Left kidney (tissue), 8 donors: Measurements from ENCODE around the gene CHST2. TPM values are rescaled to one million over a fixed set of nuclear protein-coding genes. Genes with fewer than 3 reads are reported as not detected.
"Not testable (repeated sequence)": the region's sequence is repeated elsewhere in the genome, so short reads cannot be mapped to it uniquely, and the experiment has no call there.

Source experiments
- DNase-seq: peaks from one replicate; pipeline ENCODE4 v3.0.0-alpha.2; 2013
- long read RNA-seq, 8 donors: transcript quantifications; one replicate each; lab custom pipeline, GENCODE V29; 2026
- polyA plus RNA-seq: library from polyadenylated mRNA; unstranded; fragments of 120-200 nt; gene quantifications from one replicate; pipeline ENCODE4 v1.2.1, GENCODE V29; 2013; ENCODE audit not compliant: insufficient read length

The CHST2 gene, protein sequence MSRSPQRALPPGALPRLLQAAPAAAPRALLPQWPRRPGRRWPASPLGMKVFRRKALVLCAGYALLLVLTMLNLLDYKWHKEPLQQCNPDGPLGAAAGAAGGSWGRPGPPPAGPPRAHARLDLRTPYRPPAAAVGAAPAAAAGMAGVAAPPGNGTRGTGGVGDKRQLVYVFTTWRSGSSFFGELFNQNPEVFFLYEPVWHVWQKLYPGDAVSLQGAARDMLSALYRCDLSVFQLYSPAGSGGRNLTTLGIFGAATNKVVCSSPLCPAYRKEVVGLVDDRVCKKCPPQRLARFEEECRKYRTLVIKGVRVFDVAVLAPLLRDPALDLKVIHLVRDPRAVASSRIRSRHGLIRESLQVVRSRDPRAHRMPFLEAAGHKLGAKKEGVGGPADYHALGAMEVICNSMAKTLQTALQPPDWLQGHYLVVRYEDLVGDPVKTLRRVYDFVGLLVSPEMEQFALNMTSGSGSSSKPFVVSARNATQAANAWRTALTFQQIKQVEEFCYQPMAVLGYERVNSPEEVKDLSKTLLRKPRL
- 19.6 TPM for polyA plus RNA-seq
- long read RNA-seq, donor 1, full-length matches to known transcripts: 17 of 53 reads
- long read RNA-seq, donor 1, partial matches to known transcripts: 36 of 53 reads
- long read RNA-seq, donor 1, other reads (novel, unspliced or antisense): 0 of 53 reads
- long read RNA-seq, donor 2, full-length matches to known transcripts: 17 of 17 reads
- long read RNA-seq, donor 2, partial matches to known transcripts: 0 of 17 reads
- long read RNA-seq, donor 2, other reads (novel, unspliced or antisense): 0 of 17 reads
- long read RNA-seq, donor 3, full-length matches to known transcripts: 13 of 13 reads
- long read RNA-seq, donor 3, partial matches to known transcripts: 0 of 13 reads
- long read RNA-seq, donor 3, other reads (novel, unspliced or antisense): 0 of 13 reads
- long read RNA-seq, donor 4: 0 reads
- long read RNA-seq, donor 5, full-length matches to known transcripts: 11 of 28 reads
- long read RNA-seq, donor 5, partial matches to known transcripts: 17 of 28 reads
- long read RNA-seq, donor 5, other reads (novel, unspliced or antisense): 0 of 28 reads
- long read RNA-seq, donor 6, full-length matches to known transcripts: 17 of 43 reads
- long read RNA-seq, donor 6, partial matches to known transcripts: 26 of 43 reads
- long read RNA-seq, donor 6, other reads (novel, unspliced or antisense): 0 of 43 reads
- long read RNA-seq, donor 7, full-length matches to known transcripts: 18 of 18 reads
- long read RNA-seq, donor 7, partial matches to known transcripts: 0 of 18 reads
- long read RNA-seq, donor 7, other reads (novel, unspliced or antisense): 0 of 18 reads
- long read RNA-seq, donor 8, full-length matches to known transcripts: 9 of 9 reads
- long read RNA-seq, donor 8, partial matches to known transcripts: 0 of 9 reads
- long read RNA-seq, donor 8, other reads (novel, unspliced or antisense): 0 of 9 reads

DNA sequence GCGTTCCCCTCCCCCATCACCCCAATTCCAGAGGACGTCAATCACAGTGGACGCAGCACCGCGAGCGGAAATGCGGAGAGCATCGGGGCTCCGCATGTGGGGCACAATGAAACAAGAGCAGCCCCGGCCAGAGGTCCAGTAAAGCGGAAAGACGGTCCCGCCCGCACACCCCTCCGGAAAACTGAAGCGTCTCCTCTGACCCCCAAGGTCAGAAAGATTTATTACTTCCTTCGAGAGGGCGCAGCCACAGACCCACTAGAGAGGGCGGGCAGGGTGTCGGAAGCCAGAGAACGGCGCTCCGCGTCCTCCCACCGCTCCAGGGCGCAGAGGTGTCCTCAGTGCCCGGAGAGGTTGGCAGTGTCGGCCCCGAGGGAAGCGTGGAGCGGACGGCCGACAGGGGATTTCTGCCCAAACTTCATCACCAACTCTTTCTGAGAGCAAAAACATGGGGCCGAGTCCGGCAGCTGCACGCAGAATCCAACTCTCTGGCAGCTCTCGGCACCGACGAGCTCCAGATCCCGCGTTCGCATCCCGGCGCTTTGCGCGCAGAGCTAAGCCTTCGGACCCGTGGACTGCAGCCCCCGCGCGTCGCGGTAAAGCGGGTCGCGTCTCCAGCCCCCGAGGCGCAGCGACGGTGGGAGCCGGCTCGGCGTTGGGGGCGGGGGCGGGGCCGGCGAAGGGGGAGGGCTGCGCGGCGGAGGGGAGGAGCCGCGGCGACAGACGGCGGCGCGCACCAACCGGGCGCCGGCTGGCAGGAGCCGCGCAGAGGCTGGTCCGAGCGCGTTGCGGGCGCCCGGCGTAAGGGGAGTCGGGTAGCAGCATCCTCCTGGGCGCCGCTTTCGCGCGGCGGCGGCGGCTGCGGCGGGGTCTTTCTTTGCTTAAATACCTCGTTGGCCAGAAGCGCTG, at the start of gene CHST2:
CHST2 (plus strand) TSS at position 763 of the 906 bp plus-strand sequence. CDS start 1,046 bp downstream, outside the sequence.
- peak; percentile 77 for DNase-seq

DNA sequence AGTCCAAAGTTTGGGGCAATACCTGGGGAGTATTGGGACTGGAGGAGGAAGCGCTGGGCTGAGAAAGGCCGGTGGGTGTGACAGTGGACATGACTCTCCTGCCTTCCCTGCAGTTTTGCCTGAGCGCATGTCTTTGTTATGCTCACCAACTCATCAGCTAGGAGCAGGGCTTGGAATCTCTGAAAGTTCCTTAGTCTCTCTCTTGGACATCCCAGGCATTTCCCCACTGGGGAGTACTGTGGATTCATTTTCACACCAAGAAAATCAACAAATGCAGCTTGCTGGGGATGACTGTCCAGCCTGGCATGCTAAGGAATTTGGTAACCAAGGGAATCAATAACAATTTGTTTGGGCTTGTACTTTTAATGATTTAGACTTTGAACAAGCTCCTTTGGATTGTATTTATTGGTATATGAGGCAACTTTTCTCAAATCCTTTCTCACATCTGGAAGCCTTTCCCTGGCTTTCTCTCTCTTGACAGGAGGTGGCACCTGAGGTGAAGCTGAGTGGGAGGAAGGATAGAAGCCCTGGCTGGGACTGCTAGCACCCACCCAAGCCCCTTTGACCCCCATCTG, 48.5 kb upstream of the CHST2 start:
- no peak for DNase-seq

DNA sequence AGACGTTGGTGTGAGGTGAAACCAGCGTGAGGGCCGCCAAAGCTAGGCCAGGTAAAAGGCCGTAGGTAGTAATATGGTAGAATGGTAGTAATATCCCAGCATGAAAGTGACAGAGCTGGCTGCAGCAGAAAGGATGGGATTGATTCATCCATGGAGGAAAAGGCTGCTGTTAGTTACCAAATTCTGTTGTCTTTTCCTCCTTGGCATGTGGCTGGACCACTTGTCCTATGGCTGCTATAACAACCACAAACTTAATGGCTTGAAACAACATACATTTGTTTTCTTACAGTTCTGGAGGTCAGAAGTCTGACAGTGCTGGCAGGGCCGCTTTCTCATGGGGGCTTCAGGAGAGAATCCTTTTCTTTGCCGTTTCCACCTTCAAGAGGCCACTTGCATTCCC, 47.8 kb upstream of the CHST2 start:
- DNase-seq: no peak

DNA sequence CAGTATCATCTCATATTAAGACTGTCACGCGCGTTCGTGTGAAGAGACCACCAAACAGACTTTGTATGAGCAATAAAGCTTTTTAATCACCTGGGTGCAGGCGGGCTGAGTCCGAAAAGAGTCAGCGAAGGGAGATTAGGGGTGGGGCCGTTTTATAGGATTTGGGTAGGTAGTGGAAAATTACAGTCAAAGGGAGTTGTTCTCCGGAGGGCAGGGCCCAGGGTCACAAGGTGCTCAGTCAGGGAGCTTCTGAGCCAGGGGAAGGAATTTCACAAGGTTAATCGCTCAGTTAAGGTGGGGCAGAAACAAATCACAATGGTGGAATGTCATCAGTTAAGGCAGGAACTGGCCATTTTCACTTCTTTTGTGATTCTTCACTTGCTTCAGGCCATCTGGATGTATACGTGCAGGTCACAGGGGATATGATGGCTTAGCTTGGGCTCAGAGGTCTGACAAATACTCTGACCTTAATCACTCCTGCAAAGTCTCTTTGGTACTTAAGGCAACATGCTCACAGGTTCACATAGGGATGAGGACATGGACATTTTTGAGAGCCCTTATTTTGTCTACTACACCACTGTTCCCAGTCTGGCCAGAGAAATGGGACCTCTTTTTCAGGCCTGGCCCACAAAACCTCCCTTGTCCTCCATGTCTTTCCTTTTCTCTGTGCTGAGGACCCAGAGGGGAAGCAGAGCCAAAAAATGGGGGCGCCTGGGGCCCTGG, 47.1 kb upstream of the CHST2 start:
- not testable (repeated sequence) for DNase-seq

DNA sequence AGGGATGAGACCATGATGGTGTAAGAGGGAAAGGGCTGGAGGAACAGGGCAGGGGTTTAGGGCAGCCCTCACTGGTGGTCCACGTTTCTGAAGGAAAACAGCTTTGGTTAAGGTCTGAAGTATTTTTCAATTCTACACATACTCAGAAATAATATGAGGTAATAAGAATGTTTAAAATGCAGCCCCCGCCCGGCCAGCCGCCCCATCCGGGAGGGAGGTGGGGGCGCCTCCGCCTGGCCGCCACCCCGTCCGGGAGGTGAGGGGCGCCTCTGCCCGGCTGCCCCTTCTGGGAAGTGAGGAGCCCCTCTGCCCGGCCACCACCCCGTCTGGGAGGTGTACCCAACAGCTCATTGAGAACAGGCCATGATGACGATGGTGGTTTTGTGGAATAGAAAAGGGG, 46.0 kb upstream of the CHST2 start:
- DNase-seq: not testable (repeated sequence)

DNA sequence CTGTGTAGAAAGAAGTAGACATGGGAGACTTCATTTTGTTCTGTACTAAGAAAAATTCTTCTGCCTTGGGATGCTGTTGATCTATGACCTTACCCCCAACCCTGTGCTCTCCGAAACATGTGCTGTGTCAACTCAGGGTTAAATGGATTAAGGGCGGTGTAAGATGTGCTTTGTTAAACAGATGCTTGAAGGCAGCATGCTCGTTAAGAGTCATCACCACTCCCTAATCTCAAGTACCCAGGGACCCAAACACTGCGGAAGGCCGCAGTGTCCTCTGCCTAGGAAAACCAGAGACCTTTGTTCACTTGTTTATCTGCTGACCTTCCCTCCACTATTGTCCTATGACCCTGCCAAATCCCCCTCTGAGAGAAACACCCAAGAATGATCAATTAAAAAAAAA, 45.6 kb upstream of the CHST2 start:
- DNase-seq: not testable (repeated sequence)

DNA sequence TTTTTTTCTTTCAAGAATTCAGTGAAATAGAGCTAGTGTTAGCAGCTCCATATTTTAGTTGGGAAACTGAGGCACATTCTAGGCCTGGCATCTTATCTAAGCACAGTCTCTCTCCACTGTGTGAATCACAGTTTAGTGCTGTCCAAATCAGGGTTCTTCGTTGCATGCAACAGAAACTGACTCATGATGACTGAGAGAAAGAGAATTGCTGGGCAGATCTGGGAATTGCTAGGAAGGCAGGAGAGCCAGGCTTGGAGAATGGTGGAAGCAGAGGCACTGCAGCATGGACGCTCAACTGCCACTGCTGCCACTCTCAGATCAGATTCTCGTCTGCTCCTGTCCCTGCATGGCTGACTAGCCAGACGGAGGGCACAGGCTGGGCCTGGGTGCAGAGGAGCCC, 40.7 kb upstream of the CHST2 start:
- no peak for DNase-seq

DNA sequence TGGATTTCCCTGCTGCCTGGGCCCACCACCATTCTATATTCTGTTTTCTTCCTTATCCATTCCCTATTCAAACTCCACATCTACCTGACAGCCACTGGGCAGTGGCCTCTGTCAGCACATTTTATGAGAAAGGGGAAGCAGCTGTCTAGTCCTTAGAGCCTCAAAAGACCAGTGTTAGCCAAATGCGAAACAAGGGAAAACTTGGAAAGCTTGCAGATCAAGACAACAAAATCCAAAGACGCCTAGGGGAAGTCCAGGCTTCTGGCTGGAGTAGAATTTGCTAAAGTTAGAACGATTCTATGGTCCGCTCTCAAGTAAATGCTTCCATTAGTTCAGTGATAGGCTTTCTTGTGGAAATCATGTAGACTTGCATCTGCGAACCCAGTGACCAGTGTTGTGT, 39.4 kb upstream of the CHST2 start:
- DNase-seq: no peak

DNA sequence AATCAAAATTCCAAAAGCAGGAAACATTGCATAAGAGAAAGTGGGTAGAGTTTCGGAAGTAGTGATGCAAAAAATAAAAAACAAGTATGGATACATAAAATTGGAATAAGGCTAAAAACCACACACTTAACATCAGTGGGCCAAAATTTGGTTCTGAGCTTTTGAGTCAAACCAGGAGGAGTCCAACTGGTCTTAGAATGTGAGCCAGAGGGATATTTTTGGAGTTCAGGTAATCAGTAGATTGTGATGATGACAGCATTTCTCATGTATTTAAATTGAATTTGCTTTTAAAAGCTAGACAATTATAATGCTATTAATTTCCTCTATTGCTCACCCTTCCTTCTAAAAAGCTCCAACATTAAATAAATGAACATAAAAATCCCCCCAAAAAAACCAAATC, 38.2 kb upstream of the CHST2 start:
- DNase-seq: no peak

DNA sequence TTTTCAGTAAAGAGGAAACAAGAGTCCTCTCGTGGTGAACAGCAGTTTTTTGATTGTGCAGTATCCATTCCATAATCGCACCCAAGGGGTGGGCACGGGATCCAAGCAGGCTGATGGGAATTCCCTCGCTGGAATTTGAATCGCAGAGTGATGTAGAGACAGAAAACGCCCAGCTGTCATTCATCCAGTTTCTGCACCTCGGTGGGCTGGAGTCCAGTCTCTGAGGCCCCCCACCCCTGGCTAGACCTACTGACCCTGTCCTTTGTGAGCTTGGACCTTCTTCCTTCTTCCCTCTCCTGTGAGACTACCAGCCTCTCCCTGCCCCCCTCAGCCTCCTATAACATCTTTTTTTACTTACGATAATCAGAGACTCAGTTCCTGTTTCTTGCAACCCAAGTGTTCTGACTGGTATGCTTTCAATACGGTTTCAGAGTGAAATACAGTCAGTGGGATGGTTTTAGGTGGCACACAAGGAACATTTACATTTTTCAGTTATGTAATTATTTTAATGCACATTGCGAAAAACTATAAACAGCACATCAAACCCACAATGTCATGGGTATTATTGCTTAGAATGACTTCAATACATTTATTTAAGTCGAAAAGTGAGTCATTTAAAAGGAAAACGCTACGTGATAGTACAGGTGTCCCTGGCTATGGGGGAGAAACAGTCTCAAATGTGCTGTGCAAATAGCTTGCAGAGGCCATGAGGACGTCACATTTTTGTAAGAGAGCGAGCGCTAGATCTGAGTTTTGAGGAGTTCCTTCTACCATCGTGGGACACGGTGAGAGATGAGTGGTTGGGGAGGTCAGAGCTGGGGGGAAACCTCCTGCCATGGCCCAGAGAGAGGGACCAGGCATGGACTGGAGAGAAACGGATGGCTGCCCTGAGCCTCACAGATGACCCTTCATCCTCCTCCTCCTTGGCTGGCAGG, 37.5 kb upstream of the CHST2 start:
- no peak for DNase-seq

DNA sequence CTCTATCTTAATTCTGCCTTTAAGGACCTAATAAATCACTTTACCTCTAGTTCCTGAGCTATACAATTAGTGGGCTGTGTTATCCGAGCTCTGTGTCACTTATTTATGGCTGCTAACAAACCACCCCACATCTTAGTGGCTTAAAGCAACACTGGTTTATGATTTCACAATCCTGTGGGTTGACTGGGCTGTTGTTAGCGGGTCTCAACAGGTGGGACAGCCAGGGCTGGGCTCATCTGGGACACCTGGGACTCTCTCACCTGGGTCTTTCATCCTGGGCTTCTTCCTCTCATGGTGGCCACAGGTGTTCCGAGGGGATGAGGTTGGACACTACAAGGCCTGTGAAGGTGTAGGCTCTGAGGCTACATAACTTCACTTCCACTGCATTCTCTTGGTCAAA, 35.8 kb upstream of the CHST2 start:
- DNase-seq: no peak

DNA sequence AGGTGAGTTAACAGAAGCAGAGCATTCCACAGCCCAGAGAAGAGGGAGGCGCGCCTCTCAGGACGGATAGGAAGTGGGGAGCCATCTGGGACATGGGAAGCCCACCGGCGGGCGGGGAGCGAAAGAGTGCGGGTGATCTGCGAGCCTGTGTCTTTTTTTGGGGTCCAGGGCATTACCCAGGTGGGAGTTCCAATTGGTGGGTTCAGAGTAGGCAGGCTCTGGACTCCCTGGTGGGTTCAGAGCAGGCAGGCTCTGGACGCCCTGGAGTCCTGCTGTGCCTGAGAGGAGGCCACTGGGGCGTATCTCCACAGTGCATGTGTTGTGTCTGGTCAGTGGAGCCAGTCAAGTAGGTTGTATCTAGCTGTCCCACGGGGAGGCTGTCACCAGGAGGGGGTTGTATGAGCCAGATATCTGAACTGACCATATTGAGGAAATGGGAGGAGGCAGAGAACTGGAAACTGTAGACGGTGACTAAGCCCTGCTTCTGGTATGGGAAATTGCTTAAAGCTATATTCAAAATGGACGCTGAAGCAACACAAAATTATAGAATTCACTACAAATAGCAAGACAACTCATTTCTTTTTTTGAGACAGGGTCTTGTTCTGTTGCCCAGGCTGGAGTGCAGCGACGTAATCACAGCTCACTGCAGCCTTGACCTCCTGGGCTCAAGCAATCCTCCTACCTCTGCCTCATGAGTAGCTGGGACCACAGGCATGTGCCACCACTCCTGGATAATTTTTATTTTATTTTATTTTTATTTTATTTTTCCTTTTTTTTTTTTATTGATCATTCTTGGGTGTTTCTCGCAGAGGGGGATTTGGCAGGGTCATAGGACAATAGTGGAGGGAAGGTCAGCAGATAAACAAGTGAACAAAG, 34.5 kb upstream of the CHST2 start:
- DNase-seq: no peak

DNA sequence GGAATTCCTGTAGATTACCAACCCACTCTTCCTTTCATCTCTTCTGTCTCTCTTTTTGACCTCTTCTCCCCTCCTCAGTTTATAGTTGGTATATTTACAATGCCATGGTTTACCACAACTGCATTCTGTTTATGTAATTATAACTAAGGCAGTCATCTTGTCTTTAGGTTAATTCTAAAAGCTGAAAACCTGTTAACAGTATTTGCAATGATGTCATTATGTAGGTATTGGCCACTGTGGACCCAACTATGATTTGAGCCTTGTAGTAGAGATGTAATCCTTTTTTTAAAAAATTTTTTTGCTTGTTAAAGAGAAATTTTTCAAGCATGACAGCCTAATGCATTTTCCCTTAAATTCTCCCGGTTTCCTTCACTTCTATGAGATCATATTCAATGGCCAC, 30.7 kb upstream of the CHST2 start:
- DNase-seq: no peak

DNA sequence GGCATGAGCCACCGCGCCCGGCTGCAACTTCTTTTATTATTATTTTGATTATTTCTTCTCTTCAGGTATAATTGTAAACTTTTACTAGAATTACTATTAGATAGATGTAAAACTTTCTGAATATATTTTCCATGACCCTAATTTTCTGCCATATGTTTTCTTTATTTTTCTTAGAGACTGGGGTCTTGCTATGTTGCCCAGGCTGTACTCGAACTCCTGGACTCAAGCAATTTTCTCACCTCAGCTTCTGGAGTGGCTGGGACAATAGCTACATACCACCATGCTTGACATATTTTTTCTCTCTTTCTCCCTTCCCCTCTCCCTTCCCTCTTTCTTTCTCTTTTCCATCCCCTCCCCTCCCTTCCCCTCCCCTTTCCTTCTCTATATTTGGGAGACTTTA, 29.6 kb upstream of the CHST2 start:
- no peak for DNase-seq

DNA sequence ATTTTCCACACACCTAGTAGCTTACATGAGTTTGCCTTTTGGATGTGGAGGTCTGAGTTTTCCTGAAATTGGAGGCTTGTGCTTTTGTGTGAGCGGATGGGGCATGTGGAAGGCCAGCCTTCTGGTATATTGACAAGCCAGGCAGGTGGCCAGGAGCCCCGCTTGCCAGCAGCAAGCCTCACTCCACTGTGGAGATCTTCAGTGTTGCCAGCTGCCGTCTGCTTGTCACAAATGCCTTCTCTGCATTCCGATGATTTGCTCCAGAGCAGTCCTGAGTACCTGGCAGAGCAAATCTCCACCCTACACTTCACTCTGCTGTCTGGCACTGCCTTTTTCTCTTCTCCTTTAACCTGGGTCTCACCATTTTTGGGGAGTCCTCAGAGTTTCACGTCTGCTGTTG, 29.1 kb upstream of the CHST2 start:
- no peak for DNase-seq

DNA sequence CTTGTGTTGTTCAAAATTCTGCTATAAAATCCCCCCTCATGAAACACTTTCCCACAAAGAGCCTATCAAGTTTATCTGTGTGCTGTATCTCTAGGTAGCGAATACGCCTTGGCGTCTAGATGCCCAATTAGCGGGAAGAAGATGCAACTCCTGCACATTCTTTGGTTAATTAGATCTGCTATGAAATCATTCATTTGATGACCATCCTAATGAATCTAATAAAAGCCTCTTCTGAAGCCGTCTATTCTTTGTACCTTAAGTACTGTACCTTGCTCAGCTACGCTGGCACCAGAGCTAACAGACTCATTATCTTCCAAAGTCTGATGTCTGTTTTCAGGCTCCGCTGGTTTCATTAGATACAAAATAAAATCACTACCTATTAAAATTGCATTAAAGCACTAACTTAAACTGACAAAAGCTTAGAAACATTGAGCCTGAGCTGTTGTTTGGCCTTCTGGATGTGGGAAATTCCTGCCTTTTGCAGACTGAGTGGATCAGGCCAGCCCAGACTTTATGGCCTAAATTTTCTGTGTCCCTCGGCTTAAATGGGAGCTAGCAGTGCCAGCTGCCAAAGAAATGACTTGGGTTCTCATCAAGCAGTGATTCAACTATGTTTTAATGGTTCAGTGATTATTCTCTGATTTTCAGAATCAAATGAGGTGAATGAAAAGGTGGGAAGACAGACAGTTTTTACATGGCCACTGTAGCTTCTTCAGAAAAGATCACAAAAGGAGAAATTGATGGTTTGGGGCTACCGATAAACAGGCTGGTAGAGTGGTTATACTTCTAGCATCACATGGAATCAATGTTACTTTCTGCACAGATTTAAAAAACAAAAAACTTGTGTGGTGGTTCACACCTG, 28.4 kb upstream of the CHST2 start:
- DNase-seq: no peak

DNA sequence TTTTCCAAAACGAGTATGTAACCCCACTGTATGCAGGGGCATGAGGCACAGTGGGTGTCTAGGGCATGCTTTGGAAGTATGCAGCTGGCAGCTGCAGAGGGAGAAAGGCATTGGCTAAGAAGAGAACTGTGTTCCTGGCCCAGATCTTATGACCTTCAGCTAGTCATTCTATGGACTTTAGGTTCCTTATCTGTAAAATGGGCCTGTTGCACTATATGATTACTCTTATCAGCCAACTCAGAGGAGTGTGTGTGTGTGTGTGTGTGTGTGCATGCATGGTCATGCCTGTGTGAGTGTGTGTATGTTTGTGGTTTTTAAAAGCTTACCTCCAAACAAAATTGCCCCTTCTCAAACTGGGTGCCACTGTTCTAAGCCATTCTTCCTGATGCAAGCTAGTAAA, 27.4 kb upstream of the CHST2 start:
- DNase-seq: no peak
